Liver (tissue), 3 donors: ENCODE results near the gene CNTN2.

Source experiments
- EGR1 ChIP-seq, 2 donors: IDR thresholded peaks; 2 replicates each; pipeline ENCODE4 v1.6.1; 2016 to 2018; ENCODE audit warnings: antibody characterized with exemption in 2 of 2, low read depth in 2 of 2
- FOXA1 ChIP-seq: IDR thresholded peaks from 2 replicates; pipeline ENCODE4 v1.6.1; 2016; ENCODE audit warnings: antibody characterized with exemption
- GABPA ChIP-seq, 2 donors: IDR thresholded peaks in 1 of 2; conservative IDR thresholded peaks in 1 of 2; 2 replicates each; pipeline ENCODE4 v1.6.1; 2016; ENCODE audit warnings: antibody characterized with exemption in 2 of 2, mild to moderate bottlenecking in 1 of 2, moderate library complexity in 1 of 2
- JUND ChIP-seq, 2 donors: IDR thresholded peaks; 2 replicates each; pipeline ENCODE4 v1.6.1; 2016; ENCODE audit warnings: antibody characterized with exemption in 2 of 2
- MAX ChIP-seq: IDR thresholded peaks from 2 replicates; pipeline ENCODE4 v1.6.1; 2016; ENCODE audit warnings: antibody characterized with exemption
- RAD21 ChIP-seq, 2 donors: IDR thresholded peaks; 2 replicates each; pipeline ENCODE4 v1.6.1; 2016; ENCODE audit warnings: antibody characterized with exemption in 2 of 2, mild to moderate bottlenecking in 2 of 2
- RXRA ChIP-seq, 2 donors: IDR thresholded peaks; 2 replicates each; pipeline ENCODE4 v1.6.1; 2017 to 2018; ENCODE audit warnings: antibody characterized with exemption in 2 of 2, mild to moderate bottlenecking in 1 of 2
- SP1 ChIP-seq: IDR thresholded peaks from 2 replicates; pipeline ENCODE4 v1.6.1; 2018; ENCODE audit warnings: antibody characterized with exemption, mild to moderate bottlenecking
- TAF1 ChIP-seq: conservative IDR thresholded peaks from 2 replicates; pipeline ENCODE4 v1.6.1; 2016; ENCODE audit warnings: antibody characterized with exemption, mild to moderate bottlenecking
- YY1 ChIP-seq: IDR thresholded peaks from 2 replicates; pipeline ENCODE4 v1.6.1; 2016; ENCODE audit warnings: antibody characterized with exemption, mild to moderate bottlenecking
- TF ChIP-seq, protein P1 (sequence below): fragments of 150-350 bp; IDR thresholded peaks from 2 replicates; pipeline ENCODE4 v1.5.1; 2017; ENCODE audit warnings: improper control_type of control experiment, low read depth, low read length; ENCODE audit not compliant: missing input control
- TF ChIP-seq, protein P2 (sequence below): IDR thresholded peaks from 2 replicates; pipeline ENCODE4 v1.6.1; 2016; ENCODE audit warnings: antibody characterized with exemption
- TF ChIP-seq, protein P3 (sequence below): IDR thresholded peaks from 2 replicates; pipeline ENCODE4 v1.6.1; 2016; ENCODE audit warnings: antibody characterized with exemption
- TF ChIP-seq, protein P4 (sequence below): IDR thresholded peaks from 2 replicates; pipeline ENCODE4 v1.6.1; 2016; ENCODE audit warnings: antibody characterized with exemption, mild to moderate bottlenecking
- donor health status: healthy.
- donor health status: healthy.

GRCh38 chr1:205072286-205072685, 29.3 kb downstream of the CNTN2 start:
- no peak for TF ChIP-seq TAF1
- TF ChIP-seq GABPA (IDR thresholded peaks at IDR 0.05 in 1 of 2, conservative IDR thresholded peaks at IDR 0.05 in 1 of 2), result no peak
- TF ChIP-seq, protein P1, sequence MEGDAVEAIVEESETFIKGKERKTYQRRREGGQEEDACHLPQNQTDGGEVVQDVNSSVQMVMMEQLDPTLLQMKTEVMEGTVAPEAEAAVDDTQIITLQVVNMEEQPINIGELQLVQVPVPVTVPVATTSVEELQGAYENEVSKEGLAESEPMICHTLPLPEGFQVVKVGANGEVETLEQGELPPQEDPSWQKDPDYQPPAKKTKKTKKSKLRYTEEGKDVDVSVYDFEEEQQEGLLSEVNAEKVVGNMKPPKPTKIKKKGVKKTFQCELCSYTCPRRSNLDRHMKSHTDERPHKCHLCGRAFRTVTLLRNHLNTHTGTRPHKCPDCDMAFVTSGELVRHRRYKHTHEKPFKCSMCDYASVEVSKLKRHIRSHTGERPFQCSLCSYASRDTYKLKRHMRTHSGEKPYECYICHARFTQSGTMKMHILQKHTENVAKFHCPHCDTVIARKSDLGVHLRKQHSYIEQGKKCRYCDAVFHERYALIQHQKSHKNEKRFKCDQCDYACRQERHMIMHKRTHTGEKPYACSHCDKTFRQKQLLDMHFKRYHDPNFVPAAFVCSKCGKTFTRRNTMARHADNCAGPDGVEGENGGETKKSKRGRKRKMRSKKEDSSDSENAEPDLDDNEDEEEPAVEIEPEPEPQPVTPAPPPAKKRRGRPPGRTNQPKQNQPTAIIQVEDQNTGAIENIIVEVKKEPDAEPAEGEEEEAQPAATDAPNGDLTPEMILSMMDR, result no peak
- no peak for TF ChIP-seq RAD21 (IDR thresholded peaks at IDR 0.05)
- TF ChIP-seq SP1, result no peak
- TF ChIP-seq, protein P2, sequence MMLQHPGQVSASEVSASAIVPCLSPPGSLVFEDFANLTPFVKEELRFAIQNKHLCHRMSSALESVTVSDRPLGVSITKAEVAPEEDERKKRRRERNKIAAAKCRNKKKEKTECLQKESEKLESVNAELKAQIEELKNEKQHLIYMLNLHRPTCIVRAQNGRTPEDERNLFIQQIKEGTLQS, result no peak
- TF ChIP-seq JUND (IDR thresholded peaks at IDR 0.05), result no peak
- TF ChIP-seq YY1, result no peak
- no peak for TF ChIP-seq MAX
- TF ChIP-seq, protein P3, sequence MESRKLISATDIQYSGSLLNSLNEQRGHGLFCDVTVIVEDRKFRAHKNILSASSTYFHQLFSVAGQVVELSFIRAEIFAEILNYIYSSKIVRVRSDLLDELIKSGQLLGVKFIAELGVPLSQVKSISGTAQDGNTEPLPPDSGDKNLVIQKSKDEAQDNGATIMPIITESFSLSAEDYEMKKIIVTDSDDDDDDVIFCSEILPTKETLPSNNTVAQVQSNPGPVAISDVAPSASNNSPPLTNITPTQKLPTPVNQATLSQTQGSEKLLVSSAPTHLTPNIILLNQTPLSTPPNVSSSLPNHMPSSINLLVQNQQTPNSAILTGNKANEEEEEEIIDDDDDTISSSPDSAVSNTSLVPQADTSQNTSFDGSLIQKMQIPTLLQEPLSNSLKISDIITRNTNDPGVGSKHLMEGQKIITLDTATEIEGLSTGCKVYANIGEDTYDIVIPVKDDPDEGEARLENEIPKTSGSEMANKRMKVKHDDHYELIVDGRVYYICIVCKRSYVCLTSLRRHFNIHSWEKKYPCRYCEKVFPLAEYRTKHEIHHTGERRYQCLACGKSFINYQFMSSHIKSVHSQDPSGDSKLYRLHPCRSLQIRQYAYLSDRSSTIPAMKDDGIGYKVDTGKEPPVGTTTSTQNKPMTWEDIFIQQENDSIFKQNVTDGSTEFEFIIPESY, result no peak
- TF ChIP-seq EGR1 (IDR thresholded peaks at IDR 0.05; ENCODE audit: low read depth in 2 of 2), result no peak
- TF ChIP-seq, protein P4, sequence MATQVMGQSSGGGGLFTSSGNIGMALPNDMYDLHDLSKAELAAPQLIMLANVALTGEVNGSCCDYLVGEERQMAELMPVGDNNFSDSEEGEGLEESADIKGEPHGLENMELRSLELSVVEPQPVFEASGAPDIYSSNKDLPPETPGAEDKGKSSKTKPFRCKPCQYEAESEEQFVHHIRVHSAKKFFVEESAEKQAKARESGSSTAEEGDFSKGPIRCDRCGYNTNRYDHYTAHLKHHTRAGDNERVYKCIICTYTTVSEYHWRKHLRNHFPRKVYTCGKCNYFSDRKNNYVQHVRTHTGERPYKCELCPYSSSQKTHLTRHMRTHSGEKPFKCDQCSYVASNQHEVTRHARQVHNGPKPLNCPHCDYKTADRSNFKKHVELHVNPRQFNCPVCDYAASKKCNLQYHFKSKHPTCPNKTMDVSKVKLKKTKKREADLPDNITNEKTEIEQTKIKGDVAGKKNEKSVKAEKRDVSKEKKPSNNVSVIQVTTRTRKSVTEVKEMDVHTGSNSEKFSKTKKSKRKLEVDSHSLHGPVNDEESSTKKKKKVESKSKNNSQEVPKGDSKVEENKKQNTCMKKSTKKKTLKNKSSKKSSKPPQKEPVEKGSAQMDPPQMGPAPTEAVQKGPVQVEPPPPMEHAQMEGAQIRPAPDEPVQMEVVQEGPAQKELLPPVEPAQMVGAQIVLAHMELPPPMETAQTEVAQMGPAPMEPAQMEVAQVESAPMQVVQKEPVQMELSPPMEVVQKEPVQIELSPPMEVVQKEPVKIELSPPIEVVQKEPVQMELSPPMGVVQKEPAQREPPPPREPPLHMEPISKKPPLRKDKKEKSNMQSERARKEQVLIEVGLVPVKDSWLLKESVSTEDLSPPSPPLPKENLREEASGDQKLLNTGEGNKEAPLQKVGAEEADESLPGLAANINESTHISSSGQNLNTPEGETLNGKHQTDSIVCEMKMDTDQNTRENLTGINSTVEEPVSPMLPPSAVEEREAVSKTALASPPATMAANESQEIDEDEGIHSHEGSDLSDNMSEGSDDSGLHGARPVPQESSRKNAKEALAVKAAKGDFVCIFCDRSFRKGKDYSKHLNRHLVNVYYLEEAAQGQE, result no peak
- no peak for TF ChIP-seq RXRA (IDR thresholded peaks at IDR 0.05)
- no peak for TF ChIP-seq FOXA1
